ENCODE results near the gene ANKRD33B. TPM values are rescaled to one million over a fixed set of nuclear protein-coding genes. Genes with fewer than 3 reads are reported as not detected.

The ANKRD33B gene
- polyA plus RNA-seq, 1 donor from 2014 or later = 1.5 TPM

DNA sequence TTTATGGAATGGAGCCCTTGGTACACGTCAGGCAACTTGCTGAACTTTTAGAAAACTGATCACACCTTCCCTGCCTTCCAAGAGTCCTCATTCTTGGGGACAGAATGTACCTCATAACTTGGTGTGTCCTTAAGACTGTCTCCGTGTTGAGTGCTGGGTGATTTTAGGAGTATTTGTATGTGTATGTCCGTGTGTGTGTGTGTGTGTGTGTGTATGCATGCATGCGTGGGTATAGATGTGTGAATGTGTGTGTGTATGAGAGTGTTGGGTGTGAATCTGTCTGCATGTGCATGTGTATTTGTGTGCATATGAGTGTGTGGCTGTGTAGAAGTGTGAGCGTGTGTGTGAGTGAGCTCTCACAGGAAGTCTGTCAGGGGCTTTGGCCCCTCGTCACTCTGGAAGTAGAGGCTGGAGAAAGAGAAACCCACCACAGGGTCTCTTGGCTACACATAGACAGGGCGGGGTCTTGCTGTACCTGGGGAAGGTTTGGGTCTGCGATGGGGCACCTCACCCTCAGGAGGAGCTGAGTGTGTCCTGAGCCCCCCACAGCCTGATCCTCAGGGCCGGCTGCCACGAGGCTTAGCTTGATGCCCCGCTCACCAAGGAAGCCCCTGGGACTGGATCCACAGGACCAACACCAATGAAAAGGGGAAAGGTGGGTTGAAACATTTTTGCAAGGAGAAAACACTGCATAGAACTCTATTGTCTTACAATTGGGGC lies 33.1 kb upstream of the ANKRD33B start:
- peaks cover 0 to 2% (median 0%) of the 10 kb centered on the region in 3 donors for H3K9me3 Mint-ChIP-seq
- H3K36me3 Mint-ChIP-seq = no peaks in the 10 kb centered on the region
- H3K4me1 Mint-ChIP-seq = peaks cover 0 to 4% (median 2%) of the 10 kb centered on the region in 3 donors
- no peak overlapping the region for H3K4me3 Mint-ChIP-seq
- no peak overlapping the region for H3K27ac Mint-ChIP-seq
- H3K27me3 Mint-ChIP-seq = peaks cover 4% of the 10 kb centered on the region

DNA sequence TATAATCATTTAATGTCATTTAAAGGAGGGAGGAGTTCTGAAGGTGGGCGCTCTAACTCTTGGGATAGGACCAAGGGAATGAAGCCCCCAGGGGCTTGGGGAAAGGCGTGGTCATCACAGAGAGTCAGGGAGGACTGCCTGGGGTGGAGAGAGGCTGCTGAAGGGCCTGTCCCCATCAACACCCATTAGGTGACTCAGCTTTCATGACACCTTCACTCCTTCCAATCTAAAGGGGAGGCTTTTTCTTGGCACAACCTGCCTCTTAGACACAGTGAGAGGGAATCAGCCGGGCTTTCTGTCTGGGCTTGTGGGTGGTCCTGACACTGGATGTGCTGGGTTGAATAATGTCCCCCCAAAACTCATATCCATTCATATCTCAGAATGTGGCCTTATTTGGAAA lies 31.4 kb upstream of the ANKRD33B start:
- Mint-ChIP-seq H3K27ac (no peak overlapping the region), H3K9me3 (peaks cover 0 to 2% (median 0%) of the 10 kb centered on the region in 3 donors), H3K27me3 (peaks cover 5% of the 10 kb centered on the region), H3K4me1 (peaks cover 10 to 15% (median 13%) of the 10 kb centered on the region in 3 donors), H3K36me3 (no peaks in the 10 kb centered on the region), H3K4me3 (no peak overlapping the region)

DNA sequence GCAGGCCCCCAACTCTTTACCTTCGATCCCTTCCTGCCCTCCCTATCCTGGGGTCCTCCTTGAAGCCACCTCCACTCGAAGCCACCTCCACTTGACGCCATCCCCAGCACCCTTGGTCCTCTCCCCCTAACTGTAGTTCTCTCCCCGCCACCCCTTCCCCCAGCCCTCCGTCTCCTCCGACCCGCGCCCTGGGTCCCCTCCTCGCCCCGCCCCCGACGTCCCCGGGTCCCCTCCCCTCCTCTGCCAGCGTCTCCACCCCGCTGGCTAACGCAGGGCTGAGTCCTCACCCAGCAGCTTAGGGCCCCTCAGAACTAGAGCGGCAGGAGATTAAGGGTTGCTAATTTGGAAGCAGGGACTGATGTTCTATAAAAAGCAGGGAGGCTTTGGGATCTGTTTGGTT lies 30.6 kb upstream of the ANKRD33B start:
- Mint-ChIP-seq H3K27me3 (peaks cover 6% of the 10 kb centered on the region), H3K4me1 (peaks cover 16 to 17% (median 16%) of the 10 kb centered on the region in 3 donors), H3K27ac (no peak overlapping the region), H3K36me3 (no peaks in the 10 kb centered on the region), H3K9me3 (peaks cover 0 to 2% (median 0%) of the 10 kb centered on the region in 3 donors), H3K4me3 (no peak overlapping the region)

DNA sequence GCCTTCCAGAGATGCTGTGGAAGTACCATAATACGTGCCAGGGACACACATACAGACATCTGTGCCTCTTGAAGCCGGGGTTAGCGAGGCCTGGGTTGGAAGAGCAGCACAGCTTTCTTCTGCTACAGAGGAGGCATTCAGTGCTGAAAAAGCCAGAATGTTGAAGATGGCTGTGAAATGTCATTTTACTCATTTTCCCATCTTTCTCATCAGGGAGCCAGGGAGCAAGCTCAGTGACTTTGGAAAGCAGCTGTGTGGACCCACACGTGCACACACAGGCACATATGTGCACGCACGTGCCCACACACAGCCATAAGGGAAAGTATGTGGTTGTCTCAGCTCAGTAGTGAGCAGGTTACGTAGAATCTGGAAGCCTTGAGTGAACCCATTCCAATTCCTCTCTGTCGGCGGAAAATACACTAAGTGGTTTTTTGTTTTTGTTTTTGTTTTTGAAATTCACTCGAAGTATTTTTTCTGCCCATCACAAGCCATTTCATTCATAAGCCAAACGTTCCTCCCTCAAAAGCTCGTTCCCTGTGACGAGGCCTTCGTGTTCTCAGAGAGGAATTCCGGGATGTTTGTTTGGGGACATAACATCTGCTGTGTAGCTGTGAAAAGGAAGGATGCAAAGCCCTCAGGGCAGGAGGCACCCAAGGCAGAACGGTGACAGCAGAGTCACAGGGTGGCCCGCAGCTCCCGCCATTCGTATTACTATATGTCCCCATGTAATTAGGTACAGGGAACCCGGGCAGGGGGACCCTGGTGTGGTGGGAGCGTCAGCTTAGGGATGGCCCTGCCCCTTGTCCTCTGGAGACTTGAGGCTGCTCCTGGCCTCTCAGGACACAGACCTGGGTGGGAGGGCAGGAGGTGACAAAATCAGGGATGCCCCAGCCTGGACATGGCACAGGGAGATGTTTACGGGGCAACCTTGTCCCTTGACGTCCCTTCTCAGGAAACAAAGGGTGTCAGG lies 29.0 kb upstream of the ANKRD33B start:
- Mint-ChIP-seq H3K9me3 (peaks cover 0 to 2% (median 0%) of the 10 kb centered on the region in 3 donors), H3K27ac (peak overlapping the region in 2 of 3 donors; percentile 68 to 83), H3K36me3 (no peaks in the 10 kb centered on the region), H3K4me1 (peaks cover 16 to 19% (median 17%) of the 10 kb centered on the region in 3 donors), H3K4me3 (peak overlapping the region in 1 of 4 donors; percentile 36), H3K27me3 (peaks cover 6% of the 10 kb centered on the region)

DNA sequence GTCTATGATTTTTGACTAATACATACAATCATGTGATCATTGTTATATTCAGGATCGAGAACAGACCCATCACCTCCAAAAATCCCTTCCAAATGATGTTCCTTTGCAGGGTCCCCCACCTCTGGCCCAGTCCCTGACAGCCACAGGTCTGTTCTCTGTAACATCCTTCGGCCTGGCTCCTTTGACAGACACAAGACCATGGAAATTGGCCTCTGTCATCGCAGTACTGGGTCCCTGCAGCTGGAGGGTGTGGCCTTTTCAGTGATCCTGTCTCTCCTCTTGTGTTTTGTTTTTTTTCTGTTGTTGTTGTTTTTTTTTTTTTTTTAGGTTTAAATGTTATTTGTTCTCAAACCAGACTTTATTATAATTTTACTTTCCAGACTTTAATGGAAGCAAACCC lies 27.4 kb upstream of the ANKRD33B start:
- peak overlapping the region; percentile 20 to 67 (median 49) for H3K27ac Mint-ChIP-seq
- H3K36me3 Mint-ChIP-seq = no peaks in the 10 kb centered on the region
- H3K27me3 Mint-ChIP-seq = peaks cover 6% of the 10 kb centered on the region
- peak overlapping the region; percentile 54 to 89 (median 72) for H3K4me3 Mint-ChIP-seq
- no peaks in the 10 kb centered on the region for H3K9me3 Mint-ChIP-seq
- H3K4me1 Mint-ChIP-seq = peaks cover 16 to 19% (median 17%) of the 10 kb centered on the region in 3 donors

DNA sequence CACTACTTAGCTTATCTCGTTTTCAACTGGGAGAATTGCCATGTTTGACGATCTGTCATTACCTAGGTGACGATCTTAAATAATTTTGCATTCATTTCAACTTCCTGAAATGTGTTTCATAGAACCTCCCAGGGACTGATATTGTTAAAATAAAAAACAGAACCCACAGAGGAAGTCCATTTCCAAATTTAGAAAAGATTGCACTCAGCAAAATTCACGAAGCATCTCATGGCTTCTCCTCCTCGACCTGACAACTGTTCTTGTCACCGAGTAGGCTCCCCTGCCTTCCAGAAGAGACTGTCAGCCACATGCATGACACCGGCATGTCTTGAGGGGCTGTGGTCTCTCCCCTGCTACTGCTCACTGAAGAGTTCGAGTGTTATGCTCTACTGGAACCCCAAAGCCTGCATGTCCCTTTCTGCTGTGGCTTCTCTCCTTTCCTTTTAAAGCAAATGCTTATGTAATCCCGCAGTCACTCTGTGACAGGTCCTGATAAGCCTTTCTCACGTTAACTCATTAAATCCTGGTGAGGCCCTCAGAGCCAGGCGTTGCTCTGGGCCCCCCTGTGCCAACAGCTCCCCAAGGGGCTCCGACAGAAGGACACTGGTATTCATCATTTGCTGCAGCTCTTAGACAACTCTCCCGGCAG lies 26.8 kb upstream of the ANKRD33B start:
- Mint-ChIP-seq H3K27me3 (peaks cover 6% of the 10 kb centered on the region), H3K4me3 (peak overlapping the region; percentile 54 to 89 (median 72)), H3K36me3 (no peaks in the 10 kb centered on the region), H3K9me3 (no peaks in the 10 kb centered on the region), H3K27ac (peak overlapping the region; percentile 20 to 67 (median 49)), H3K4me1 (peaks cover 16 to 19% (median 17%) of the 10 kb centered on the region in 3 donors)

DNA sequence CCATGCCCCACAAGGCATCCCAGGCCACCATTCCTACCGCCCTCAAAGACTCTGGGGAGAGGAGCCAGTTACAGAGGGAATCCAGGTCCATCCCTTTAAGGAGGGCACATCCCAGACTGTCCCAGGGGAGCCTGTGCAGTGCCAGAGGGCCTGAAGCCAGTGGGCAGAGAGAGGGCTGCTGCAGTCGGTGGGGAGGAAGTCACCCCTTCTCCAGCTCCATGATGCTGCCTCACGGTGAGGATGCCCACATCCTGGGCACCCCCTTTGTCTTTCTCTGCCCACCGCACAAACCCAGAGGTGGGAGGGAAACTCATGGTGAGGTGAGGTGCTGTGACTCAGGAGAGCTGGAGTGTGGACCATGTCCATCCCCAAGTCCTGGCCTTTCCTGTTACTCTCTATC lies 26.2 kb upstream of the ANKRD33B start:
- H3K36me3 Mint-ChIP-seq = no peaks in the 10 kb centered on the region
- H3K9me3 Mint-ChIP-seq = no peaks in the 10 kb centered on the region
- peak overlapping the region in 1 of 3 donors; percentile 20 for H3K27ac Mint-ChIP-seq
- peaks cover 16 to 19% (median 17%) of the 10 kb centered on the region in 3 donors for H3K4me1 Mint-ChIP-seq
- H3K27me3 Mint-ChIP-seq = peaks cover 4% of the 10 kb centered on the region
- peak overlapping the region in 3 of 4 donors; percentile 54 to 89 (median 67) for H3K4me3 Mint-ChIP-seq

DNA sequence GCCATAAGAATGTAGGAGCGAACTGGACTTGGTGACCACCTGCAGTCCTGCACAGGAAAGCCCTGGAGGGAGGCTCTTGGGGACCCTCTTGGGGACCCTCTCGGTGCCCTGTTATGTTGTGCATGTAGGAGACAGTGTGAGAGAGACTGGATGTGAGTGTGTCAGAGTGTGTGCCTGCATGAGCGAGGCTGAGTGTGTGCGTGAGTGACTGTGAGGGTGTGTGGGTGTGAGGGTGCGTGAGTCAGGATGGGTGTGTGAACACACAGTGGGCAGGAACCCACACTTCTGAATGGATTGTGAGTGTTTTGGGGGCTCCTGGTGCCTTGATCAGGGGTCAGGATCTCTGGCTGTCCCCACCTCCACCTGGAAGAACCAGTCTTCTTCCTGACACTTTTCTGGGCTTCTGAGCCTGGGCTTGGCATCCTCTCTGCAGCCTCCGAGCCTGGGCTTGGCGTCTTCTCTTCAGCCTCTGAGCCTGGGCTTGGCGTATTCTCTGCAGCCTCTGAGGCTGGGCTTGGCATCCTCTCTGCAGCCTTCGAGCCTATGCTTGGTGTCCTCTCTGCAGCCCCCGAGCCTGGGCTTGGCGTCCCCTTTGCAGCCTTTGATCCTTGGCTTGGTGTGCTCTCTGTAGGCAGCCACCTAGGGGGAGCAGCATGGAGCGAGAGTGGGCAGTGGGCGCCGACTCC lies 25.6 kb upstream of the ANKRD33B start:
- peak overlapping the region in 3 of 4 donors; percentile 15 to 63 (median 39) for H3K4me3 Mint-ChIP-seq
- no peaks in the 10 kb centered on the region for H3K36me3 Mint-ChIP-seq
- peak overlapping the region in 1 of 3 donors; percentile 73 for H3K27ac Mint-ChIP-seq
- peaks cover 3% of the 10 kb centered on the region for H3K27me3 Mint-ChIP-seq
- no peaks in the 10 kb centered on the region for H3K9me3 Mint-ChIP-seq
- H3K4me1 Mint-ChIP-seq = peaks cover 16 to 19% (median 17%) of the 10 kb centered on the region in 3 donors

DNA sequence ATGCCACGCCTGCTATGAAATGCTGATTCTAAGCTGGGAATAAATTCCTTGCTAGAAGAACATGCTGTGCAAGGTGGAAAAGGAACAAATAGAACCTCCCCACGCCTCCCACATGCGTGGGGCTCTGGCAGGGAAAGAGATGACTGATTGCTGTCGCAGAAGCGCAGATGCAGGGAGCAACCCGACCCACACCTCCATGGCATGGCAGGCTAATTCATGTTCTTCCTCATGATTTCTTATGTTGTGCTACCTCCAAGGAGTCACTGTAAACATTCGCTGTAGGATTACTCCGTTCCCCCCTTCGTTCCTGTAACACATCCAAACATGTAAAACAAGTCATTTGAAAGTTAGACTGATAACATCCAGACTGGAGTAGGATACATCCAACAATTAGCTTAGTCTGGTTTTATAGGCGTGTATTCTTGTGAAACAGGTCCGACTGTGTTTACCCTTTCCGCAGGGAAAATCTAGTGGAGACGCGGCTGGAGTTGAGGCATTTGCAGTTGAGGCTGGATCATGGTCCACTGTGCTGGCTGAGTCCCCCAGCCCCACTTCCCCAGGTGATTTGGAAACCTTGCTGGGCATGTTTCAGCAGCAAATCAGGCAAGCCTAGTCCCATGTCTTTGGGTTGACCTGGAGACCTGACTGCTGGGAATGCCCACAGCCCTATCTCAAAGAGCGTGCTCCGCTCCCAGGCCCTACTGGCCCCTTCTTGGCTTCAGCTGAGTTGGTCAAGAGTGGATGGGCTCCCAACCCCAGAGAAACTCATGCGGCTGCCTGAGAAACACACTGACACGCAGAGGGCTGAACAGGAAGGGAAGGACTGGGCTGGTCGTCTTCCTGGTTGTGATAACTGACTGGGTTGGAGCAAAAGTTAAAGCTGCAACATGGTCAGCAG lies 24.8 kb upstream of the ANKRD33B start:
- H3K27ac Mint-ChIP-seq = no peak overlapping the region
- H3K36me3 Mint-ChIP-seq = no peaks in the 10 kb centered on the region
- peaks cover 5% of the 10 kb centered on the region for H3K27me3 Mint-ChIP-seq
- no peak overlapping the region for H3K4me3 Mint-ChIP-seq
- H3K4me1 Mint-ChIP-seq = peaks cover 17 to 20% (median 19%) of the 10 kb centered on the region in 3 donors
- no peaks in the 10 kb centered on the region for H3K9me3 Mint-ChIP-seq

DNA sequence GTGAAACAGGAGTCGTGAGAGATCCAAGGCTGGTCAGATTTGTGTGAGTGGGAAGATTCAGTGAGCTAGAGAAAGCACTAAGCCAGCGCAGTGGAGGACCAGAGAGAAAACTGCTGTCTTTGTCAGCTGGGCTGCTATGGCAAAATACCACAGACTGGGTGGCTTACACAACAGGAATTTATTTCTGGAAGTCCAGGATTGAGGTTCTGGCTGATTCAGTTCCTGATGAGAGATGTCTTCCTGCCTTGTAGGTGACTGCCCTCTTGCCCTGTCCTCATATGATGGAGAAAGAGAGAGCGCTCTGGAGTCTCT lies 24.2 kb upstream of the ANKRD33B start:
- Mint-ChIP-seq H3K4me3 (no peak overlapping the region), H3K9me3 (no peaks in the 10 kb centered on the region), H3K27ac (no peak overlapping the region), H3K27me3 (peaks cover 5% of the 10 kb centered on the region), H3K36me3 (no peaks in the 10 kb centered on the region), H3K4me1 (peaks cover 16 to 19% (median 17%) of the 10 kb centered on the region in 3 donors)

DNA sequence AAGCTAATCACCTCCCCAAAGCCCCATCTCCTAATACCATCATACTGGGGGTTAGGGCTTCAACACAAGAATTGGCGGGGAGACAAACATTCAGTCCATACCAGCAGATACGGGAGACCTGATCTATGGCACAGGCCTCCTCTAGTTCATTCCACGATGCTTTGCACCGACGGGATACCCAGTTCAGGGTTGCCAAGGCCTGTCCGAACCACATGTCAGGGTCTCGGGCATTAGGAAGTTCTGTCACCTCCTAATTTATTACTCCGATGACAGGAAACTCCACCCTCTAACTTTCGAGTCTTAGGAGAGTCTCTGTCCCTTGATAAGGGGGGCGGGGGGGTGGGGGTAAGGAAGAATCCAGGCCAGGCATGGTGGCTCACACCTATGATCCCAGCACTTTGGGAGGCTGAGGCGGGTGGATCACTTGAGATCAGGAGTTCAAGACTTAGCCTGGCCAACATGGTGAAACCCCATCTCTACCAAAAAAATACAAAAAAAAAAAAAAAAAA lies 23.8 kb upstream of the ANKRD33B start:
- H3K4me3 Mint-ChIP-seq = no peak overlapping the region
- H3K4me1 Mint-ChIP-seq = peaks cover 16 to 19% (median 17%) of the 10 kb centered on the region in 3 donors
- H3K27ac Mint-ChIP-seq = no peak overlapping the region
- H3K36me3 Mint-ChIP-seq = no peaks in the 10 kb centered on the region
- H3K27me3 Mint-ChIP-seq = peaks cover 5% of the 10 kb centered on the region
- H3K9me3 Mint-ChIP-seq = no peaks in the 10 kb centered on the region

DNA sequence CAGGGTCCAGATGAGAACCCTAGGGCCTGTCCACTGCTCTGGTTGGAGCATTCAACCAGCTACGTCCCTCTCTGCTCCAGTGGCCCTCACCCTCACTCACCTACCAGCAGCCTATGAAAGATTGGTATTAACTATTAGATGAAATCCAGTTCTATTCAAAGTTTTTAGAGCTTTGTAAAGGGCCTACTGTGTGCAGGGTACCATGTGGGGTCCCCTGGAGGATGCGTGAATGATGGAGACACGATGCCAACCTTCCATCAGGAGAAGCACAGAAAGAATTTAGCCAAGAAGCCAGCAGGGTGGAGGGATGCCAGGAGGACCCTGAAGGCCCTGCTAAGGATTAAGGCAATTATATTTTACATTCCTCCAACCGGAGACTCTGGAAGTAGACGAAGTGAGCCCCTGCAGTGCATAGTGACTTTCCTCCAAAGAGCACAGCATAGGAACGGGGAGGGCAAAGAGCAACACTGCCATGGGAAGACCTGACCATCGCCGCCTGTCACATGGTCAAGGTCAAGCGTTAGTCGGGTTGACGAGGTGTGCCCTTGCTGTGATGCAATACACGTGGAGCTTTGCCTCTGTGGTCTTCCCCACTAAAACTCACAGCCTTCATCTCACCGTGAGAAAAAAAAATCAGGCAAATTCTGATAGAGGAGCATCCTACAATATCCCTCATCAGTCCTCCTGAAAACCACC lies 22.8 kb upstream of the ANKRD33B start:
- no peak overlapping the region for H3K4me3 Mint-ChIP-seq
- no peaks in the 10 kb centered on the region for H3K36me3 Mint-ChIP-seq
- H3K27me3 Mint-ChIP-seq = peaks cover 5% of the 10 kb centered on the region
- H3K9me3 Mint-ChIP-seq = no peaks in the 10 kb centered on the region
- peak overlapping the region in 1 of 3 donors; percentile 32 for H3K27ac Mint-ChIP-seq
- H3K4me1 Mint-ChIP-seq = peaks cover 18 to 19% (median 18%) of the 10 kb centered on the region in 3 donors

DNA sequence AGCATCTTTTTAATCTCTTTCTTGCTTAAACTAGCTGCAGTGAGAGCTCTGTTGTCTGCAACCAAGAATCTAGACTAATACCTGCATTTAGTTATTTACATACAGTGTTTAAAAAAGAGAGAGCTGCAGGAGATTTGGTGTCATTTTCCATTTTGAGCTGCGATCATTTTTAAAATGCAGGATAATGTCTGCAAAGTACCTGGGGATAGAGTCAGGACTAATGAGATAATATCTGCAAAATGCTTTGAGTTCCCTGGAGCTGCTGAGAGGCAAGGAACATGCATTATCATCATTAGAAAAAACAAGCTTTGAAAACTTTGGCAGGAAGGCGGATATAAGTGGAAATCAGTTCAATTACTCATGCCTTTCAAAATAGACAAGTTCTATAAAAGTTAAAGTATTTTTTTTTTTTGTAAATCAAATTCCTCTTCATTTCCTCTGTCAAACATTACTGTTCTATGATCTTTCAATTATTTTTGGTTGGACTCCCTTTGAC lies 21.8 kb upstream of the ANKRD33B start:
- Mint-ChIP-seq H3K27me3 (peaks cover 5% of the 10 kb centered on the region), H3K36me3 (no peaks in the 10 kb centered on the region), H3K27ac (no peak overlapping the region), H3K4me3 (no peak overlapping the region), H3K9me3 (no peaks in the 10 kb centered on the region), H3K4me1 (peaks cover 12 to 14% (median 13%) of the 10 kb centered on the region in 3 donors)

All from IgD-negative memory B cell (primary cell).